NCI-H345 (cell line): ENCODE measurements around the gene KCNIP1.

ENCODE experiments used
- DNase-seq: peaks from one replicate; lab custom pipeline; 2025; lab: John Stamatoyannopoulos, UW

Gene KCNIP1

GRCh38 chr5:170503990-170504596, at the start of gene KCNIP1:
KCNIP1 (plus strand) TSS chr5:170504020.
- peak; percentile 37 for DNase-seq

DNA sequence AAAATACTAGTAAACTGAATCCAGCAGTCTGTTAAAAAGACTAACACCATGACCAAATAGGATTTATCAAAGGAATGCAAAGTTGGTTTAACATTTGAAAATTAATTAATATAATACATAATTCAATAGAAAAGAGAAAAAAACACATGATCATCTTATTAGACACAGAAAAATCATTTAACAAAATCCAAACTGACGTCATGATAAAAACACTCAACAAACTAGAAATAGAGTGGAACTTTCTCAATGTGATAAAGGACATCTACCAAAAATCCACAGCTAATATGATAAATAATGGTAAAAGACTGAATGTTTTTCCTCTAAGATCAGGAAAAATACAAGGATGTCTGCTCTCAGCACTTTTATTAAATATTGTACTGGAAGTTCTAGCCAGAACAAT, 40.4 kb upstream of the KCNIP1 start:
- no peak for DNase-seq

DNA sequence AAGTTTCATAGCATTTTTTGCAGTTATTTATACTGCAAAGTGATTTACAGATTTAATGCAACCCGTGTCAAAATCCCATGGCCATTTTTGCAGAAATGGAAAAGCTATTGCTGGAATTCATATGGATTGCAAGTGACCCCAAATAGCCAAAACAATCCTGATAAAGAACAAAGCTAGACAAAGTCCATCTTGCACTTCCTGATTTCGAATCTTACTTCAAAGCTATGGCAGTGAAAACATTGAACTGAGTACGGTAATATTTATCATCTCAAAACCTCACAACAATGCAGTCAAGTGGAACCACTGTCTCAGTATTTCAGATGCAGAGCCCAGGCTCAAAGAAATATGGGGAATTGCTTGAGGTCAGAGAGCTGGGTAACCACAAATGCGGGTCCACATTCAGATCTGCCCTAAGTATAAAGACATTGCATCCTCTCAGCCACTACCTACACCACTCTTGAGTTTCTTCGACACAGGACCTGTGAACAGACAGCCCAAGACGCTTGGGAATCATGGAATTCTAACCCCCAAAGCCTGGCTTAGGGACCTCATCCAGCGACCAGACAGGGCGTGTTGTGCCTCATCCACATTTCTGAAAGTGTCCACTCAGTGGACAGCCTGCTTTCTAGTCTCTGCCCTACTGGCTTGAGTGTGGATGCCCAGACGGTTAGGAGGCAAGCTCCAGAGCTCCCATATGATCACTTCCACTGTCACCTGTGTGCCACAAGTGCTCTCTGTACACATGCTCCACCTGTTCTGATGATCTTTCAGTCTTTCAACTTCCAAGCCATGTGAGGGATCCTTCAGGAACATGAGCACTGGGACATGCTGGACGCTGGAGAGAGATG, 39.3 kb upstream of the KCNIP1 start:
- no peak for DNase-seq

DNA sequence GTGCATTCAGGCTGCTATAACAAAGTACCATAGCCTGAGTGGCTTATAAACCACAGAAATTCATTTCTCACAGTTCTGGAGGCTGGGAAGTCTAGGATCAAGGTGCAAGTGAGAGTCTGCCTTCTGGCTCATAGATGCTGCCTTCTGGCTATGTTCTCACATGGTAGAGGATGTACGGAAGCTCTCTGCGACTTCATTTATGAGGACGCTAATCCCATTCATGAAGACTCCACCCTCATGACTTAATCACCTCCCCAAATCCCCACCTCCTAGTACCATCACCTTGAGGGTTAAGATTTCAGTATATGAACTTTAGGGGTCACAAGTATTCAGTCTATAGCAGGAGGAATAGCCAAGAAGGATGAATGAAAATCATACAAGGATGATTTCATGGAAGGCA, 37.3 kb upstream of the KCNIP1 start:
- DNase-seq: no peak

GRCh38 chr5:170466988-170467707, 36.7 kb upstream of the KCNIP1 start:
- DNase-seq: no peak

GRCh38 chr5:170468633-170469285, 35.1 kb upstream of the KCNIP1 start:
- no peak for DNase-seq

- no peak for DNase-seq
These were observed 34.4 kb upstream of the KCNIP1 start for GRCh38 chr5:170469414-170469813.

DNA sequence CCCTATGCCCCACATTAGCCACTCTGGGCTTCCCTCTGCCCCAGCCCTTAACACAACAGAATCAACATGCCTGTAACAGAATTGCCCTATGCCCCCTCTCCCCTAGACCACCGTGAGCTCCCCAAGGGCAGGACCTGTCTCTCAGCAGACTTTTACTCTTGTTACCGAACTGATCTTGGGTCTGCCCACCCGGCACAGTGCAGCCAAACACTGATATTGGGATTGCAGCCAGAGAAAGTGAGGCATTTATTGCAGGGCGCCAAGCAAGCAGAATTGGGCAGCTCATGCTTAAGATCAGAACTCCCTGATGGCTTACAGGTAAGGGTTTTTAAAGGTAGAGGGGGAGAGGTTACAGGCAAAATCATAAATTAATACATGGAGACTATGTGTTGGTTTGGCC, 33.5 kb upstream of the KCNIP1 start:
- DNase-seq: no peak

DNA sequence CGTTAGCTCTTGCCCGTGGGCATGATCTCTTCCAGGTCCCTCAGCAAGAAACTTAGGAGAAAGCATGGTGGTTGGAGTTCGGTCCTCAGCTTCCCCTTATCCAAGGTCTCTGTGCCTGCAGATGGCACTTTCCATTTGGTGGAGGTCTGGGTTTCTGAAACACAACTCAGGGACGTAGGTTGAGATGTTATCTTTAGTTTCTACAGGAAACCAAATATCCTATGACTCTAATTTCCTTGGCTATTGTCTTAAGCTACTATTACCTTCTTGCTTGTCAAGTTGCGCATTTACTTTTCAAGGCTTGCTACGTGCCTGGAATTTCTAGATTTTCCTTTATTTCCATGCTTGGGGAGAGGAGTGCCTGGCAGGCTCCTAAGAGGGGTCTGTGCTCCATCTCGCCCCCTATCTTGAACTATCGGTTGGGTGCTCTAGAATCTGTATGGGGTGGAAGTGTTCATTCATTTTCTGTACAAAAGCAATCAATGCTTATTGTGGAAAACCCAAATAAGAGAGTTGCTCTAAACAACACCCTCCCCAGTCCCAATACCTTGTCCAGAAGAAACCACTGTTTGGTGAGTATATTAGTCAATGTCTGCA, 32.9 kb upstream of the KCNIP1 start:
- DNase-seq: no peak

- DNase-seq: no peak
These were observed 32.2 kb upstream of the KCNIP1 start for GRCh38 chr5:170471551-170472178.

DNA sequence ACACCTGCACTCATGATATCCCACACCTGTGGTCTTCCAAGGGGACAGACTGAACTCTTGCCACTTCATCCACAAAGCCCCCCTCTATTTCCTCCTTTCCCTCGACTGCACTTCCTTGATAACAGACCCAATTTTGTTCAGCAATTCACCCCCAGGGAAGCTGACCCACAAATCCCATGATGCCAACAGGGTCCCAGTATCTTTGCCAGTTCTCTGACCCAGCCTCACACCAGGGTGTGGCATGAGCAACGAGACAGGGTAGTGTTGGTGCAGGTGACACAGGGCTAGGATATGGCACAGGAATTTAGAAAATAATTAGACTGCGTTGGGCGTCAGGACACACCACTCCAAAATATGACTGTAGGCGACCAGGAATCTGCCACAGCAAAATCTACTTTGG, 30.2 kb upstream of the KCNIP1 start:
- DNase-seq: no peak

DNA sequence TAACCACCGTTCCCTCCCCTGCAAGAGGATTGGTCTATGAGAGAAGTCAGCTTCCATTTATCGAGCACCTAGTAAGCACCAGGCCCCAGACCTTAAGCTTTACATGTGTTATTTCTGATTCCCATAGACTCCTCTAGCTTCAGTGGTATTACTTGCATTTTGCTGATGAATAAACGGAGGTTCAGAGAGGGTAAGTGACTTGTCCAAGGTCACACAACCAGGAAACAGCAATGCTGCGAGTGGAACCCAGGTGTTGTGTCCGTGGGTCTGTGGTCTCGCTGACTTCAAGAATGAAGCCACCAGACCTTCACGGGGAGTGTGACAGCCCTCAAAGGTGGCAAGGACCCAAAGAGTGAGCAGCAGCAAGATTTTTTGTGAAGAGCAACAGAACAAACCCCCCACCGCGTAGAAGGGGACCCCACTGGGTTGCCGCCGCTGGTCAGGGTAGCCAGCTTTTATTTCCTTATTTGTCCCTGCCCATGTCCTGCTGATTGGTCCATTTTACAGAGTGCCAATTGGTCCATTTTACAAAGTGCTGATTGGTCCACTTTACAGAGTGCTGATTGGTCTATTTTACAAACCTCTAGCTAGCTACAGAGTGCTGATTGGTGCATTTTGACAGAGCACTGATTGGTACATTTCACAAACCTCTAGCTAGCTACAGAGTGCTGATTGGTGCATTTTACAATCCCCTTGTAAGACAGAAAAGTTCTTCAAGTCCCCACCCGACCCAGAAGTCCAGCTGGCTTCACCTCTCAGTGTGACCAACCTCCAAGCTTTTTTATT, 29.1 kb upstream of the KCNIP1 start:
- DNase-seq: no peak

DNA sequence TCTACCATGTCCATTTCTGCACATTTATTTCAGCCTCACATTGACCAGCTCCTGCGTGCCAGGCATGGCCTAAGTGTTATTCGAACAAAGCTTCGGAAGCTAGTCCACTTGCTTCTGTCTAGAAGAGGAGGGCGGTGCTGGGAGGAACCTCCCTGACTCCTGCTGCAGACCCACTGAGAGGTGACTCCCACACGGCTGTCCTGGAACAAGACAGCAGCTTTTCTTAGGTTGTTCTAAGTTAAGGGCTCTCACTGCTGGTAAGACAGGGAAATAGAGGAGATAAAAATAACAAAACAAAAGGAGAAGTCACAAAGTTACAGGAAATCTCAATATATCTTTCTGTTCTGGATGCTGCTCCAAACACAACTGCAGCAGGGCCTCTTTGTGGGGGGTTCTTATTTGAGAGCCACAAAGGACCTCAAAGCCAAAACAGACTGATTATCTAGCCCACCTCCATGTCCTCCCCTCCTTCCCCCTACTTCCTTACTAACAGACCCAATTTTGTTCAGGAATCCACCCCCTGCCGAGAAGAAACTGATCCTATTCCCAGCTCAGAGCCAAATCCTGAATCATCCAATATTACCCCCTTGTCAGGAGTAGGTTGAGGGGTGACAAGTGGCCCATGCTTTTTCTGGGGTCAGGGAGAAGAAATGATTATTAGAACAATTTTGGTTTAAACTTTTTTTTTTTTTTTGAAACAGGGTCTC, 28.4 kb upstream of the KCNIP1 start:
- no peak for DNase-seq

DNA sequence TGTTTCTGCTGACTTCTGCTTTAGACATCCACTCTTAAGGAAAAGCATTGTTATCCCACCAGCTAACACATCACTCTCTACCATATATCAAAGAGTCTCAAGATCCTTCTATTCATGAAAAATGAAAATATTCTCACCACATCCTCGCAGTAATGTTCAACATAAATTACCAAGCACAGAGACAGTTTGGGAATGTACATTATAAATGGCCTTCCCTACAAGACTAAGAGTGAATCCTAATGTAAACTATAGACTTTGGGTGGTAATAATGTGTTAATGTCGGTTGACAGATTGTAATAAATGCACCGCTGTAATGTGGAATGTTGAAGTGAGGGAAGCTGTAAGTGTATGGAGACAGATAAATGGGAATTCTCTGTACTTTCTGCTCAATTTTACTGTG, 27.1 kb upstream of the KCNIP1 start:
- no peak for DNase-seq

DNA sequence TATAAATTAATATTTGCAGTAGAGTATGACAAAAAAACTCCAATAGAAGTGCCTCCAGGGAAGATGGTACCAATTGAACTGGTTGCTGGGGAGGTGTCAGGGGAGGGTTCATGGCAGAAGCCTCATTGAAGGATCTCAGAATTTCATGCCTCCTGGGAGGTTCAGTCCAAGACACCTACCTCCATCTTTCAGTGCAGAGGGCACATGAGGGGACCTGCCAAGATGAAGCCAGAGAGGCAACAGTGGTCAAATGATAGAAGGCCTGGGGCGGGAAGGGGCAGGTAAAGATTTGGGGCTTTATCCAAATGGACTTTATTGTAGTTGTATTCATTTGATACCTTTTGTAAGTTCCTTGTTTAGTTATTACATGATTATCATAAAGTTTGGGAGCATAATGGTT, 25.9 kb upstream of the KCNIP1 start:
- no peak for DNase-seq

DNA sequence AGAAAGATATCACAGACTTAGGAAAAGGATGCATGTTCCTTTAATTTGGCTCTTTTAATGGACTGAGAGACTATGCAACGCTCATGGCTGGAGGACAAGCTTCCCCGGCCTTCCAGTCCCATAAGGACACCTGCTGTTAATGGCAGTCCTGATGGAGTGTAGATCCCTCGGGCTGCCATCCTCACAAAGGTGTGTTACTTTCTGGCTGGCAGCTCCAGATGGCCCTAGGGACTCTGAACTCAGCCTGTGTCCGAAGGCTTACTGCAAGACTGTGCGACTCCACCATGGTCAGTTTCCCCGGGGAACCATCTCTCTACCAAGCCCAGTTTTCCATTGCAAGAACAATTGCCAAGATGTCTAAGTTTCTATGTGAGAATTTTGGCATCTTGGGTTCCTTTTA, 25.5 kb upstream of the KCNIP1 start:
- DNase-seq: no peak

DNA sequence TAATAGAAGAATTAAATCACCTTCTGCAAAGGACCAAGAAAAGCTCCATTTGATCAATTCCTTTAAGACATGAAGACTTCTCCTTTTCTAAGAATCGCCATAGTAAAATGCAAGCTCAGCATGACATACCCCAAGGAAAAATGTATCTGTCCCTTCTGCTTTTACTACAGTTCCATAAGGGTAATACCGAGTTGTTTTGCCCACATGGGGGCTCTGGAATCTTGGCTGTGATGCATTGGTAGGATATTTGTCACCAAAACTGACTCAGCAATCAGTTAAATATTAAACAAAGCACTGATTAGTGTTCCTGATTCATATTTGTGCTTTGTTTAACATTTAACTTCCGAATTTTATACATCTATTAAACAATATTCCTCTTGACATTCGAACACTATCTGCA, 24.3 kb upstream of the KCNIP1 start:
- no peak for DNase-seq

GRCh38 chr5:170480260-170480659, 23.6 kb upstream of the KCNIP1 start:
- DNase-seq: no peak

DNA sequence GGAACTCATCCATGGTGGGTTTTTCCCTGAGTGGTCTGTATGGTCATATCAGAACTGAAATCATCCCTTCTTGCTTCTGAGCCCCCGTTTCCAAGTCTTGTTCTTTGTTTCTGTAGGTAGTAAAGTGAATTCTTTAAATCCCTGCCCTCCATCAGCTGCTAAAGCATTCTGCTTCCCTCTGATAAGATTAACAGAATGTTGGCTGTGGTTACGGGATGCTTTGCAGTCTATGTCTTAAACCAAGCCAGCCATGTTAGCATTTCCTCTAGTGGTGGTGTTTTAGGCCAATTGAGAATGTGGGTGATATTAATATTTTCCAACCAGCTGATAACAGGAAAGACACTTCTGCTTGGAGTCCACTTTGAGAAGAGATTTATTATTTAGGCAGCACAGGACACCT, 22.0 kb upstream of the KCNIP1 start:
- no peak for DNase-seq

DNA sequence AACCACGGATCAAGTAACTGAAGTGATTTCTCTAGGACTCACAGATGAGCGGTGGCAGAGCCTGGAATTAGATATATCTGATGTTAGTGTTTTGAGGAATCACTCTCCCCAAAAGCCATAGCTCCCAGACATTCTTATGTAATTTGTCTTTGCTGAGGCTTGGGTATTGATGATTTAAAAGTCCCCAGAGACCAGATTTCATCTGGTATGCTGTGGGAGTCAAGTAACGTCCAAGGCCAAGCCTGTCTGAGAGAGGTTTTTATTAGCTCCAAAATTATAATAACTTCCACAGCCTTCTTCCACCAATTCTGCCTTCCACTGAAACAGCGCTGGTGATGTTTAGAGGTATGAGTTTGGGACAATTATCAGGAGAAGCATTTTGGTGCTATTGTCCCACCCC, 21.3 kb upstream of the KCNIP1 start:
- DNase-seq: no peak
